ENCODE results near the gene NOVA2. TPM values are rescaled to one million over a fixed set of nuclear protein-coding genes. Genes with fewer than 3 reads are reported as not detected.

The NOVA2 gene
- total RNA-seq, 1 donor from 2014 or later = 0.67 TPM

- no peak for DNase-seq (ENCODE audit: low spot score in 2 of 2, unreplicated experiment in 2 of 2)
- Mint-ChIP-seq H3K36me3 (no peaks in the 10 kb centered on the region), H3K4me1 (no peaks in the 10 kb centered on the region), H3K9me3 (no peaks in the 10 kb centered on the region), H3K4me3 (no peak overlapping the region), H3K27me3 (ENCODE audit: low read depth) (peaks cover 68% of the 10 kb centered on the region), H3K27ac (no peak overlapping the region)
- no peak for TF ChIP-seq CTCF (IDR thresholded peaks at IDR 0.05; ENCODE audit: unreplicated experiment)
Observed at GRCh38 chr19:45935267-45935666, 38.4 kb downstream of the NOVA2 start.

- no peaks in the 10 kb centered on the region for H3K4me1 Mint-ChIP-seq
- no peak overlapping the region for H3K27ac Mint-ChIP-seq
- no peak overlapping the region for H3K4me3 Mint-ChIP-seq
- H3K9me3 Mint-ChIP-seq = no peaks in the 10 kb centered on the region
- DNase-seq (ENCODE audit: low spot score in 2 of 2, unreplicated experiment in 2 of 2) = no peak
- H3K36me3 Mint-ChIP-seq = no peaks in the 10 kb centered on the region
- peaks cover 71% of the 10 kb centered on the region for H3K27me3 Mint-ChIP-seq (ENCODE audit: low read depth)
- TF ChIP-seq CTCF (IDR thresholded peaks at IDR 0.05; ENCODE audit: unreplicated experiment) = no peak
Observed at GRCh38 chr19:45934551-45935230, 39.0 kb downstream of the NOVA2 start.

- Mint-ChIP-seq H3K27ac (no peak overlapping the region), H3K4me3 (no peak overlapping the region), H3K4me1 (no peaks in the 10 kb centered on the region), H3K27me3 (ENCODE audit: low read depth) (peaks cover 75% of the 10 kb centered on the region), H3K9me3 (no peaks in the 10 kb centered on the region), H3K36me3 (no peaks in the 10 kb centered on the region)
- no peak for DNase-seq (ENCODE audit: low spot score in 2 of 2, unreplicated experiment in 2 of 2)
- no peak for TF ChIP-seq CTCF (IDR thresholded peaks at IDR 0.05; ENCODE audit: unreplicated experiment)
Observed at GRCh38 chr19:45933759-45934158, 39.9 kb downstream of the NOVA2 start.

GRCh38 chr19:45931055-45931454 is 42.6 kb downstream of the NOVA2 start:
- H3K27me3 Mint-ChIP-seq (ENCODE audit: low read depth) = peaks cover 54% of the 10 kb centered on the region
- H3K4me1 Mint-ChIP-seq = no peaks in the 10 kb centered on the region
- no peaks in the 10 kb centered on the region for H3K36me3 Mint-ChIP-seq
- no peak for TF ChIP-seq CTCF (IDR thresholded peaks at IDR 0.05; ENCODE audit: unreplicated experiment)
- H3K4me3 Mint-ChIP-seq = no peak overlapping the region
- no peak for DNase-seq (ENCODE audit: low spot score in 2 of 2, unreplicated experiment in 2 of 2)
- H3K9me3 Mint-ChIP-seq = no peaks in the 10 kb centered on the region
- no peak overlapping the region for H3K27ac Mint-ChIP-seq

- Mint-ChIP-seq H3K36me3 (no peaks in the 10 kb centered on the region), H3K27me3 (ENCODE audit: low read depth) (peaks cover 38% of the 10 kb centered on the region)
Observed at GRCh38 chr19:45929247-45929646, 44.4 kb downstream of the NOVA2 start.

More at GRCh38 chr19:45929247-45929646, 44.4 kb downstream of the NOVA2 start:
- TF ChIP-seq CTCF (IDR thresholded peaks at IDR 0.05; ENCODE audit: unreplicated experiment) = no peak
- Mint-ChIP-seq H3K9me3 (peaks cover 3% of the 10 kb centered on the region), H3K27ac (no peak overlapping the region), H3K4me3 (no peak overlapping the region), H3K4me1 (no peaks in the 10 kb centered on the region)
- no peak for DNase-seq (ENCODE audit: low spot score in 2 of 2, unreplicated experiment in 2 of 2)

All from mesothelial cell of epicardium (in vitro differentiated cells).